PFSK-1 (cell line): Measurements from ENCODE around the gene TMC1.

Source experiments
- FOXP2 ChIP-seq: optimal IDR thresholded peaks from 2 replicates; pipeline ENCODE3; 2011; ENCODE audit warnings: borderline replicate concordance, control low read depth, inconsistent platforms; ENCODE audit not compliant: insufficient read depth; ENCODE audit errors: extremely low read length, extremely low read depth
- POLR2AphosphoS5 ChIP-seq: IDR thresholded peaks from 2 replicates; pipeline ENCODE4 v1.6.1; 2012; ENCODE audit warnings: low read depth, mild to moderate bottlenecking, control low read depth, low read length, moderate library complexity
- REST ChIP-seq, 2 experiments: IDR thresholded peaks; 2 replicates each; pipeline versions ENCODE4 v1.6.1 to v1.8.0; 2011 to 2012; ENCODE audit warnings: low read depth in 2 of 2, low read length in 2 of 2, control low read depth in 1 of 2, inconsistent platforms in 1 of 2, mild to moderate bottlenecking in 1 of 2, moderate library complexity in 1 of 2; ENCODE audit not compliant: insufficient read depth in 1 of 2
- SIN3A ChIP-seq: IDR thresholded peaks from 2 replicates; pipeline ENCODE4 v1.6.1; 2012; ENCODE audit warnings: mild to moderate bottlenecking, low read length, moderate library complexity, borderline replicate concordance; ENCODE audit not compliant: insufficient read depth
- TAF1 ChIP-seq: IDR thresholded peaks from 2 replicates; pipeline ENCODE4 v1.6.1; 2012; ENCODE audit warnings: low read length, control low read depth, borderline replicate concordance; ENCODE audit not compliant: insufficient read depth

GRCh38 chr9:72614067-72614466 is 92.7 kb downstream of the TMC1 start:
- no peak for TF ChIP-seq SIN3A
- no peak for TF ChIP-seq POLR2AphosphoS5
- TF ChIP-seq REST (IDR thresholded peaks at IDR 0.05; ENCODE audit: insufficient read depth in 1 of 2, low read depth in 2 of 2, low read length in 2 of 2) = no peak
- TF ChIP-seq TAF1 = no peak
- no peak for TF ChIP-seq FOXP2
